ENCODE measurements around the gene EVA1C.

DNA sequence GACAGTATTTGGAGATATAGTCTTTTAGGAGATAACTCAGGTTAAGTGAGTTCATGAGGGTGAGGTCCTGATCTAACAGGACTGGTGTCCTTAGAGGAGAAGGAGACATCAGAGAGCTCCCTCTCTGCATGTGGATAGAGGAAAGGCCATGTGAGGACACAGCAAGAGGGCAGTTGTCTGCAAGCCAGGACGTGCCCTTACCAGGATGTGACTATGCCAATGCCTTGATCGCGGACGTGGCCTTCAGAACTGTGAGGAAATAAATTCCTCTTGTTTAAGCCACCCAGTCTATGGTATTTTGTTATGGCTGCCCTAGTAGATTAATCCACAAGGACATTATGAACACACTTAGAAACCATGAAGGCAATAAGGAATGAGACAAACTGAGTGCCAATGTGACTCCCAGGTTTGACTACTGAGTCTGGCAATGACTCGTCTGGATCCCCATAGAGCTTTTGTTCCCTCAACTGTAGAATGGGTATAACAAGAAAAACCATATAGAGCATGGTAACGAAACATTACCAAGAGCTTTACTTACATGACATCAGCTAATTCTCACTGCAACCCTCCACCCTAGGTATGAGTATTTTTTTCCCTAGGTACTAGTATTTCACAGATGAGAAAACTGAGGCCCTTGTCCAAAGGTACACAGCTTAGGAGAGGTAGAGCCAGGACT, 26.2 kb upstream of the EVA1C start:
- no peak for TF ChIP-seq TEAD4 (IDR thresholded peaks at IDR 0.05; ENCODE audit: borderline replicate concordance, insufficient read depth)
- TF ChIP-seq, protein P1, sequence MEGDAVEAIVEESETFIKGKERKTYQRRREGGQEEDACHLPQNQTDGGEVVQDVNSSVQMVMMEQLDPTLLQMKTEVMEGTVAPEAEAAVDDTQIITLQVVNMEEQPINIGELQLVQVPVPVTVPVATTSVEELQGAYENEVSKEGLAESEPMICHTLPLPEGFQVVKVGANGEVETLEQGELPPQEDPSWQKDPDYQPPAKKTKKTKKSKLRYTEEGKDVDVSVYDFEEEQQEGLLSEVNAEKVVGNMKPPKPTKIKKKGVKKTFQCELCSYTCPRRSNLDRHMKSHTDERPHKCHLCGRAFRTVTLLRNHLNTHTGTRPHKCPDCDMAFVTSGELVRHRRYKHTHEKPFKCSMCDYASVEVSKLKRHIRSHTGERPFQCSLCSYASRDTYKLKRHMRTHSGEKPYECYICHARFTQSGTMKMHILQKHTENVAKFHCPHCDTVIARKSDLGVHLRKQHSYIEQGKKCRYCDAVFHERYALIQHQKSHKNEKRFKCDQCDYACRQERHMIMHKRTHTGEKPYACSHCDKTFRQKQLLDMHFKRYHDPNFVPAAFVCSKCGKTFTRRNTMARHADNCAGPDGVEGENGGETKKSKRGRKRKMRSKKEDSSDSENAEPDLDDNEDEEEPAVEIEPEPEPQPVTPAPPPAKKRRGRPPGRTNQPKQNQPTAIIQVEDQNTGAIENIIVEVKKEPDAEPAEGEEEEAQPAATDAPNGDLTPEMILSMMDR (IDR thresholded peaks at IDR 0.05): no peak
- no peak for TF ChIP-seq MXI1 (IDR thresholded peaks at IDR 0.05; ENCODE audit: low read depth, low read length)
- no peak for TF ChIP-seq JUND (IDR thresholded peaks at IDR 0.05)
- TF ChIP-seq, protein P2, sequence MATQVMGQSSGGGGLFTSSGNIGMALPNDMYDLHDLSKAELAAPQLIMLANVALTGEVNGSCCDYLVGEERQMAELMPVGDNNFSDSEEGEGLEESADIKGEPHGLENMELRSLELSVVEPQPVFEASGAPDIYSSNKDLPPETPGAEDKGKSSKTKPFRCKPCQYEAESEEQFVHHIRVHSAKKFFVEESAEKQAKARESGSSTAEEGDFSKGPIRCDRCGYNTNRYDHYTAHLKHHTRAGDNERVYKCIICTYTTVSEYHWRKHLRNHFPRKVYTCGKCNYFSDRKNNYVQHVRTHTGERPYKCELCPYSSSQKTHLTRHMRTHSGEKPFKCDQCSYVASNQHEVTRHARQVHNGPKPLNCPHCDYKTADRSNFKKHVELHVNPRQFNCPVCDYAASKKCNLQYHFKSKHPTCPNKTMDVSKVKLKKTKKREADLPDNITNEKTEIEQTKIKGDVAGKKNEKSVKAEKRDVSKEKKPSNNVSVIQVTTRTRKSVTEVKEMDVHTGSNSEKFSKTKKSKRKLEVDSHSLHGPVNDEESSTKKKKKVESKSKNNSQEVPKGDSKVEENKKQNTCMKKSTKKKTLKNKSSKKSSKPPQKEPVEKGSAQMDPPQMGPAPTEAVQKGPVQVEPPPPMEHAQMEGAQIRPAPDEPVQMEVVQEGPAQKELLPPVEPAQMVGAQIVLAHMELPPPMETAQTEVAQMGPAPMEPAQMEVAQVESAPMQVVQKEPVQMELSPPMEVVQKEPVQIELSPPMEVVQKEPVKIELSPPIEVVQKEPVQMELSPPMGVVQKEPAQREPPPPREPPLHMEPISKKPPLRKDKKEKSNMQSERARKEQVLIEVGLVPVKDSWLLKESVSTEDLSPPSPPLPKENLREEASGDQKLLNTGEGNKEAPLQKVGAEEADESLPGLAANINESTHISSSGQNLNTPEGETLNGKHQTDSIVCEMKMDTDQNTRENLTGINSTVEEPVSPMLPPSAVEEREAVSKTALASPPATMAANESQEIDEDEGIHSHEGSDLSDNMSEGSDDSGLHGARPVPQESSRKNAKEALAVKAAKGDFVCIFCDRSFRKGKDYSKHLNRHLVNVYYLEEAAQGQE (IDR thresholded peaks at IDR 0.05; ENCODE audit: low read depth, low read length): no peak
- TF ChIP-seq FOXJ3 (CRISPR knock-in tag; IDR thresholded peaks at IDR 0.05): no peak
- no peak for TF ChIP-seq POLR2AphosphoS5 (IDR thresholded peaks at IDR 0.05; ENCODE audit: low read depth, low read length)
- TF ChIP-seq, protein P3, sequence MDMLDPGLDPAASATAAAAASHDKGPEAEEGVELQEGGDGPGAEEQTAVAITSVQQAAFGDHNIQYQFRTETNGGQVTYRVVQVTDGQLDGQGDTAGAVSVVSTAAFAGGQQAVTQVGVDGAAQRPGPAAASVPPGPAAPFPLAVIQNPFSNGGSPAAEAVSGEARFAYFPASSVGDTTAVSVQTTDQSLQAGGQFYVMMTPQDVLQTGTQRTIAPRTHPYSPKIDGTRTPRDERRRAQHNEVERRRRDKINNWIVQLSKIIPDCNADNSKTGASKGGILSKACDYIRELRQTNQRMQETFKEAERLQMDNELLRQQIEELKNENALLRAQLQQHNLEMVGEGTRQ (IDR thresholded peaks at IDR 0.05; ENCODE audit: borderline replicate concordance, low read depth, low read length): no peak
- TF ChIP-seq, protein P4, sequence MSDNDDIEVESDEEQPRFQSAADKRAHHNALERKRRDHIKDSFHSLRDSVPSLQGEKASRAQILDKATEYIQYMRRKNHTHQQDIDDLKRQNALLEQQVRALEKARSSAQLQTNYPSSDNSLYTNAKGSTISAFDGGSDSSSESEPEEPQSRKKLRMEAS (IDR thresholded peaks at IDR 0.05; ENCODE audit: low read depth): no peak
- TF ChIP-seq, protein P5, sequence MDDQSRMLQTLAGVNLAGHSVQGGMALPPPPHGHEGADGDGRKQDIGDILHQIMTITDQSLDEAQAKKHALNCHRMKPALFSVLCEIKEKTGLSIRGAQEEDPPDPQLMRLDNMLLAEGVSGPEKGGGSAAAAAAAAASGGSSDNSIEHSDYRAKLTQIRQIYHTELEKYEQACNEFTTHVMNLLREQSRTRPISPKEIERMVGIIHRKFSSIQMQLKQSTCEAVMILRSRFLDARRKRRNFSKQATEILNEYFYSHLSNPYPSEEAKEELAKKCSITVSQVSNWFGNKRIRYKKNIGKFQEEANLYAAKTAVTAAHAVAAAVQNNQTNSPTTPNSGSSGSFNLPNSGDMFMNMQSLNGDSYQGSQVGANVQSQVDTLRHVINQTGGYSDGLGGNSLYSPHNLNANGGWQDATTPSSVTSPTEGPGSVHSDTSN (IDR thresholded peaks at IDR 0.05): no peak
- TF ChIP-seq RFX5 (IDR thresholded peaks at IDR 0.05; ENCODE audit: low read length): no peak
- TF ChIP-seq, protein P6, sequence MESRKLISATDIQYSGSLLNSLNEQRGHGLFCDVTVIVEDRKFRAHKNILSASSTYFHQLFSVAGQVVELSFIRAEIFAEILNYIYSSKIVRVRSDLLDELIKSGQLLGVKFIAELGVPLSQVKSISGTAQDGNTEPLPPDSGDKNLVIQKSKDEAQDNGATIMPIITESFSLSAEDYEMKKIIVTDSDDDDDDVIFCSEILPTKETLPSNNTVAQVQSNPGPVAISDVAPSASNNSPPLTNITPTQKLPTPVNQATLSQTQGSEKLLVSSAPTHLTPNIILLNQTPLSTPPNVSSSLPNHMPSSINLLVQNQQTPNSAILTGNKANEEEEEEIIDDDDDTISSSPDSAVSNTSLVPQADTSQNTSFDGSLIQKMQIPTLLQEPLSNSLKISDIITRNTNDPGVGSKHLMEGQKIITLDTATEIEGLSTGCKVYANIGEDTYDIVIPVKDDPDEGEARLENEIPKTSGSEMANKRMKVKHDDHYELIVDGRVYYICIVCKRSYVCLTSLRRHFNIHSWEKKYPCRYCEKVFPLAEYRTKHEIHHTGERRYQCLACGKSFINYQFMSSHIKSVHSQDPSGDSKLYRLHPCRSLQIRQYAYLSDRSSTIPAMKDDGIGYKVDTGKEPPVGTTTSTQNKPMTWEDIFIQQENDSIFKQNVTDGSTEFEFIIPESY (IDR thresholded peaks at IDR 0.05; ENCODE audit: borderline replicate concordance, low read depth): no peak
- no peak for TF ChIP-seq TAF1 (IDR thresholded peaks at IDR 0.05; ENCODE audit: borderline replicate concordance, low read depth, low read length)
- no peak for TF ChIP-seq FOXM1 (IDR thresholded peaks at IDR 0.05; ENCODE audit: low read depth)
